GM19239 (cell line): ENCODE measurements around the gene POLR2A.

Experiments used
- DNase-seq: peaks from one replicate; pipeline ENCODE4 v3.0.0; 2011; ENCODE audit warnings: low spot score; ENCODE audit not compliant: insufficient read length
- FAIRE-seq: peaks from 2 replicates; lab custom pipeline; 2011; peaks lifted over from hg19 to GRCh38; lab: Jason Lieb, UNC

POLR2A gene

GRCh38 chr17:7544911-7545310 lies 60.7 kb downstream of the POLR2A start:
- no peak for FAIRE-seq
- no peak for DNase-seq

- DNase-seq = no peak
- peak; percentile 75 for FAIRE-seq
These were observed 64.6 kb downstream of the POLR2A start, which contains the start of gene TNFSF12 for GRCh38 chr17:7548585-7549400. Gene TNFSF12 (plus strand): TSS chr17:7549058. CDS start chr17:7549154, 96 bp downstream.
